ENCODE data around the gene CACNG4. TPM values are rescaled to one million over a fixed set of nuclear protein-coding genes. Genes with fewer than 3 reads are reported as not detected.

Gene CACNG4
- total RNA-seq, 1 donor from 2014 or later = 0.34 TPM

- H3K27ac ChIP-seq = no peak overlapping the region
- H3K4me3 Mint-ChIP-seq = no peak overlapping the region
- no peak overlapping the region for H3K4me2 ChIP-seq
- peaks cover 14% of the 10 kb centered on the region for H3K27me3 Mint-ChIP-seq (ENCODE audit: insufficient read depth, low read depth)
- H2AFZ ChIP-seq (replicated peaks) = no peak overlapping the region
- H3K4me3 ChIP-seq = no peak overlapping the region
- H3K27me3 ChIP-seq = no peaks in the 10 kb centered on the region
- H3K36me3 Mint-ChIP-seq = peaks cover 29% of the 10 kb centered on the region
- H3F3A ChIP-seq (ENCODE audit: low read depth) = no peaks in the 10 kb centered on the region
- H3K4me1 Mint-ChIP-seq = no peaks in the 10 kb centered on the region
- H3K9ac ChIP-seq = no peak overlapping the region
- H4K20me1 ChIP-seq (ENCODE audit: low read depth) = no peaks in the 10 kb centered on the region
- H3K27ac Mint-ChIP-seq = no peak overlapping the region
- TF ChIP-seq EZH2phosphoT487 (IDR thresholded peaks at IDR 0.05) = no peak
- no peak for TF ChIP-seq EZH2 (IDR thresholded peaks at IDR 0.05)
- TF ChIP-seq, protein P1, sequence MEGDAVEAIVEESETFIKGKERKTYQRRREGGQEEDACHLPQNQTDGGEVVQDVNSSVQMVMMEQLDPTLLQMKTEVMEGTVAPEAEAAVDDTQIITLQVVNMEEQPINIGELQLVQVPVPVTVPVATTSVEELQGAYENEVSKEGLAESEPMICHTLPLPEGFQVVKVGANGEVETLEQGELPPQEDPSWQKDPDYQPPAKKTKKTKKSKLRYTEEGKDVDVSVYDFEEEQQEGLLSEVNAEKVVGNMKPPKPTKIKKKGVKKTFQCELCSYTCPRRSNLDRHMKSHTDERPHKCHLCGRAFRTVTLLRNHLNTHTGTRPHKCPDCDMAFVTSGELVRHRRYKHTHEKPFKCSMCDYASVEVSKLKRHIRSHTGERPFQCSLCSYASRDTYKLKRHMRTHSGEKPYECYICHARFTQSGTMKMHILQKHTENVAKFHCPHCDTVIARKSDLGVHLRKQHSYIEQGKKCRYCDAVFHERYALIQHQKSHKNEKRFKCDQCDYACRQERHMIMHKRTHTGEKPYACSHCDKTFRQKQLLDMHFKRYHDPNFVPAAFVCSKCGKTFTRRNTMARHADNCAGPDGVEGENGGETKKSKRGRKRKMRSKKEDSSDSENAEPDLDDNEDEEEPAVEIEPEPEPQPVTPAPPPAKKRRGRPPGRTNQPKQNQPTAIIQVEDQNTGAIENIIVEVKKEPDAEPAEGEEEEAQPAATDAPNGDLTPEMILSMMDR (IDR thresholded peaks at IDR 0.05) = no peak
- H3K4me1 ChIP-seq = peaks cover 5% of the 10 kb centered on the region
- H3K9me3 ChIP-seq (ENCODE audit: low read depth) = no peaks in the 10 kb centered on the region
- peaks cover 4% of the 10 kb centered on the region for H3K9me3 Mint-ChIP-seq
- no peaks in the 10 kb centered on the region for H3K36me3 ChIP-seq
- H3K79me2 ChIP-seq (ENCODE audit: low read depth) = no peaks in the 10 kb centered on the region
- no peak for DNase-seq (ENCODE audit: low spot score)
Observed at GRCh38 chr17:67032382-67032781, 67.9 kb downstream of the CACNG4 start.

- no peak overlapping the region for H3K4me3 Mint-ChIP-seq
- no peaks in the 10 kb centered on the region for H4K20me1 ChIP-seq (ENCODE audit: low read depth)
- no peak overlapping the region for H3K4me3 ChIP-seq
- H2AFZ ChIP-seq (replicated peaks) = no peak overlapping the region
- TF ChIP-seq EZH2phosphoT487 (IDR thresholded peaks at IDR 0.05) = no peak
- TF ChIP-seq EZH2 (IDR thresholded peaks at IDR 0.05) = no peak
- TF ChIP-seq, protein P1 (IDR thresholded peaks at IDR 0.05) = no peak
- H3K27ac Mint-ChIP-seq = no peak overlapping the region
- peaks cover 28% of the 10 kb centered on the region for H3K36me3 Mint-ChIP-seq
- no peak for DNase-seq (ENCODE audit: low spot score)
- no peak overlapping the region for H3K9ac ChIP-seq
- peaks cover 17% of the 10 kb centered on the region for H3K27me3 Mint-ChIP-seq (ENCODE audit: insufficient read depth, low read depth)
- H3K4me1 Mint-ChIP-seq = no peaks in the 10 kb centered on the region
- H3K4me1 ChIP-seq = peaks cover 5% of the 10 kb centered on the region
- no peaks in the 10 kb centered on the region for H3K79me2 ChIP-seq (ENCODE audit: low read depth)
- no peaks in the 10 kb centered on the region for H3K9me3 ChIP-seq (ENCODE audit: low read depth)
- peaks cover 4% of the 10 kb centered on the region for H3K9me3 Mint-ChIP-seq
- no peaks in the 10 kb centered on the region for H3K36me3 ChIP-seq
- no peaks in the 10 kb centered on the region for H3F3A ChIP-seq (ENCODE audit: low read depth)
- H3K4me2 ChIP-seq = no peak overlapping the region
- H3K27ac ChIP-seq = no peak overlapping the region
- no peaks in the 10 kb centered on the region for H3K27me3 ChIP-seq
Observed at GRCh38 chr17:67032985-67033384, 68.5 kb downstream of the CACNG4 start.

GRCh38 chr17:67033613-67034012, 69.1 kb downstream of the CACNG4 start:
- H3K4me1 Mint-ChIP-seq = no peaks in the 10 kb centered on the region
- H3K27ac Mint-ChIP-seq = no peak overlapping the region
- H3K4me3 ChIP-seq = no peak overlapping the region
- TF ChIP-seq EZH2 (IDR thresholded peaks at IDR 0.05) (no peak), EZH2phosphoT487 (IDR thresholded peaks at IDR 0.05) (no peak)
- TF ChIP-seq, protein P1 (IDR thresholded peaks at IDR 0.05) = no peak
- H4K20me1 ChIP-seq (ENCODE audit: low read depth) = no peaks in the 10 kb centered on the region
- H3K4me1 ChIP-seq = peaks cover 5% of the 10 kb centered on the region
- peaks cover 26% of the 10 kb centered on the region for H3K36me3 Mint-ChIP-seq
- H3K79me2 ChIP-seq (ENCODE audit: low read depth) = no peaks in the 10 kb centered on the region
- no peaks in the 10 kb centered on the region for H3F3A ChIP-seq (ENCODE audit: low read depth)
- no peak overlapping the region for H2AFZ ChIP-seq (replicated peaks)
- H3K9me3 Mint-ChIP-seq = peaks cover 4% of the 10 kb centered on the region
- H3K27ac ChIP-seq = no peak overlapping the region
- H3K4me3 Mint-ChIP-seq = no peak overlapping the region
- H3K9ac ChIP-seq = no peak overlapping the region
- no peaks in the 10 kb centered on the region for H3K36me3 ChIP-seq
- no peaks in the 10 kb centered on the region for H3K27me3 ChIP-seq
- peaks cover 17% of the 10 kb centered on the region for H3K27me3 Mint-ChIP-seq (ENCODE audit: insufficient read depth, low read depth)
- no peaks in the 10 kb centered on the region for H3K9me3 ChIP-seq (ENCODE audit: low read depth)
- no peak overlapping the region for H3K4me2 ChIP-seq
- DNase-seq (ENCODE audit: low spot score) = no peak
